ENCODE measurements around the gene GABRR3.

- TF ChIP-seq CTCF (IDR thresholded peaks at IDR 0.05; ENCODE audit: insufficient read depth, low read length, poor library complexity, severe bottlenecking) (no peak), EZH2phosphoT487 (conservative IDR thresholded peaks at IDR 0.05; ENCODE audit: low read length) (no peak)
Observed at GRCh38 chr3:98041350-98041749, 6.2 kb upstream of the GABRR3 start.
